VCaP (cell line): ENCODE results near the gene CCL21.

Source experiments
- H3K27ac ChIP-seq: fragments of 450-650 bp; 2 replicates; pipeline ENCODE4 v1.5.1; 2017
- TF ChIP-seq, protein P1 (sequence below): fragments of 450-650 bp; conservative IDR thresholded peaks from 2 replicates; pipeline ENCODE4 v1.5.1; 2017; ENCODE audit warnings: mild to moderate bottlenecking, moderate library complexity

CCL21 gene

DNA sequence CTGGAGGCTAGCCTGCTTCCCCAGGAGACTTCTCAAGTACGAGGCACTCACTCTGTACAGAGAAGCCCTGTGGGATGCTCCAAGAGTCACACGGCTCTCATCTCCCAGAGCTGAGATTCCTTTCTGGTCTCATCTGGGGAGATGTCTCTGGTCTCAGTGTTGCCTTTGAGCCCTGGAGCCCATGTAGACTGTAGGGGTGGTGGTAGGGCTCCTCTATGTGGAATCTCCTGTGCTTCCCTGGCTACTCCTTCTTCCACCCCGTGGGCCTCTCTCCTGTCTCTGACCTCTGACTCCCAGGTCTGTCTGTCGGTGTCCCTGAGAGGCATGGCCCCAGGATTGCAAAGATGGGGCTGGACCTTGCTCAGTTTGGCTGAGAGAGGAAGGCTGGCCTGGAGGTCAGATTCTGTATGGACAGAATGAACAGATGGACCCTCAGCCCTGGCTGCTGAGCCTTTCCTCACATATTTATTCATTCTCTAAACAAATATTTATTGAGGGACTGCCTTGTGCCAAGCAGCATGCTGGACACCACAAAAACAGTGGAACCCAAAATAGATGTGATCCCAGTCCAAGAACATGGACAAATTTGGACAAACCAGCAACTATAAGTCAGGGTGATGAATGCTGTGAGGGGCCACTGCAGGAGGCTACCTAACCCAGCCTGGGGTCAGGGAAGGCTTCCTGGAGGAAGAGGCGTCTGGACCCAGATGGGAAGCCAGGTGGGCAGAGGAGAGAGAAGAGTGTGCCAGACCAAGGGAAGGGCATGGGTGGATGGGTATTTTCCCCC lies 21.4 kb downstream of the CCL21 start:
- TF ChIP-seq, protein P1, sequence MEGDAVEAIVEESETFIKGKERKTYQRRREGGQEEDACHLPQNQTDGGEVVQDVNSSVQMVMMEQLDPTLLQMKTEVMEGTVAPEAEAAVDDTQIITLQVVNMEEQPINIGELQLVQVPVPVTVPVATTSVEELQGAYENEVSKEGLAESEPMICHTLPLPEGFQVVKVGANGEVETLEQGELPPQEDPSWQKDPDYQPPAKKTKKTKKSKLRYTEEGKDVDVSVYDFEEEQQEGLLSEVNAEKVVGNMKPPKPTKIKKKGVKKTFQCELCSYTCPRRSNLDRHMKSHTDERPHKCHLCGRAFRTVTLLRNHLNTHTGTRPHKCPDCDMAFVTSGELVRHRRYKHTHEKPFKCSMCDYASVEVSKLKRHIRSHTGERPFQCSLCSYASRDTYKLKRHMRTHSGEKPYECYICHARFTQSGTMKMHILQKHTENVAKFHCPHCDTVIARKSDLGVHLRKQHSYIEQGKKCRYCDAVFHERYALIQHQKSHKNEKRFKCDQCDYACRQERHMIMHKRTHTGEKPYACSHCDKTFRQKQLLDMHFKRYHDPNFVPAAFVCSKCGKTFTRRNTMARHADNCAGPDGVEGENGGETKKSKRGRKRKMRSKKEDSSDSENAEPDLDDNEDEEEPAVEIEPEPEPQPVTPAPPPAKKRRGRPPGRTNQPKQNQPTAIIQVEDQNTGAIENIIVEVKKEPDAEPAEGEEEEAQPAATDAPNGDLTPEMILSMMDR: no peak
- no peak overlapping the region for H3K27ac ChIP-seq

- TF ChIP-seq, protein P1: no peak
- H3K27ac ChIP-seq: no peak overlapping the region
Measured at GRCh38 chr9:34687276-34688030, 22.5 kb downstream of the CCL21 start.

GRCh38 chr9:34686732-34687131 lies 23.2 kb downstream of the CCL21 start:
- H3K27ac ChIP-seq: no peak overlapping the region
- TF ChIP-seq, protein P1: no peak

DNA sequence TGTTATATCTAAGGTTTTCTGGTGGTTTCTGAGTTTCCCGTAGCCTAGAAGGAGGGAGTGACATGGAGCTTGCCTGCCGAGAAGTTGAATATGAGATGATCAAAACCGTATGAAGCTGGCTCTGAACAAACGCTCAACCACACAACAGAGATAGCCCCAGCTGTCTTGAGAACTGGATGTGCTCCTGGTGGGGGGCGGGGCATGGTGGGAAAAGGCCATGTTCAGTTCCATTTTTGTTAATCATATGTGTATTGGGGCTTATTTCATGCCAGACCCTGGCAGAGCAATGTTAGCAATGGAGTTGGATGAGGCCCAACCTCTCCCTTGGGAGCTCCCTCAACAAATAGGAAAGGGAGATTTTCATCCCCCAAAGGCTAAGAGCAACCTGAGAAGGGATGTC lies 23.7 kb downstream of the CCL21 start:
- TF ChIP-seq, protein P1: no peak
- no peak overlapping the region for H3K27ac ChIP-seq

- TF ChIP-seq, protein P1: no peak
Measured at GRCh38 chr9:34685591-34685990, 24.3 kb downstream of the CCL21 start.

GRCh38 chr9:34684816-34685215 lies 25.1 kb downstream of the CCL21 start:
- TF ChIP-seq, protein P1: no peak
- H3K27ac ChIP-seq: no peak overlapping the region

More at GRCh38 chr9:34685591-34685990, 24.3 kb downstream of the CCL21 start:
- H3K27ac ChIP-seq: no peak overlapping the region

DNA sequence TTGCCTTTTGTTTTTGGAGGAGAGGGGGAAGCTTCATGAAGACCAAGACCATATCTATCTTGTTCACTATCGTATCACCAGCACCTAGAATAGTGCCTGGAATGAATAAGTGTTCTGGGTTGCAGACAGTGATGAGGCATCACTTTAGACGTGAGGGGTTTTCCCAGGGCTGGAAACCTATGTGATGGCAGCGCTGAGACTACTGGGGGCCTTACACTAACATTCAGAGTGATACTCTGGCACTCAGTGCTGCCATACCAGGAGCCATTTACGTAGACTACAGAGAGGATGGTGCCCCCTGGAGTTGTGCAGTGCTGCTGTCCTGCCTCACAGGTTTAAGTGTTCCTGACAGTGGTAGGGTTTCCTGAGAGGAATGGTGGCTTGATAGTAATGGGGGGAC lies 25.8 kb downstream of the CCL21 start:
- H3K27ac ChIP-seq: no peak overlapping the region
- TF ChIP-seq, protein P1: no peak
